IMR-90 (cell line): ENCODE results near the gene KIF3A. TPM values are rescaled to one million over a fixed set of nuclear protein-coding genes. Genes with fewer than 3 reads are reported as not detected.

Experiments
- ATAC-seq: fragments of 200-7000 bp; cut with Tn5 transposase; 2 replicates; pipeline ENCODE4 v1.9.1; 2020; ENCODE audit warnings: low read depth, mild to moderate bottlenecking, moderate library complexity
- BruUV-seq: library from RNA; stranded (reverse); fragments of 400-500 nt; replicated peaks from 2 replicates; lab custom pipeline; 2021; lab: Mats Ljungman, UMichigan
- CTCF ChIA-PET: fragments of 300-600 bp; formaldehyde crosslinking; extraction: SDS; loops from one replicate; lab custom pipeline; 2021; ENCODE audit warnings: antibody characterized with exemption; lab: Yijun Ruan, JAX
- POLR2A ChIA-PET: fragments of 300-600 bp; sonication (Branson Sonifier 250); formaldehyde crosslinking; loops from one replicate; lab custom pipeline; 2022; ENCODE audit warnings: antibody characterized with exemption; ENCODE audit not compliant: unreplicated experiment; lab: Charles Lee
- DNase-seq: peaks from one replicate; pipeline ENCODE4 v3.0.0; 2013
- H2AFZ ChIP-seq: replicated peaks from 2 replicates; pipeline ENCODE3; 2013; ENCODE audit warnings: low read length, mild to moderate bottlenecking; ENCODE audit not compliant: poor library complexity
- H2AK5ac ChIP-seq: 2 replicates; pipeline ENCODE4 v1.6.1; 2013; ENCODE audit warnings: low read depth, low read length, inconsistent platforms
- H2AK9ac ChIP-seq: replicated peaks from 2 replicates; pipeline ENCODE3; 2013; ENCODE audit warnings: mild to moderate bottlenecking, low read depth, low read length, moderate library complexity; ENCODE audit not compliant: poor library complexity
- H2BK120ac ChIP-seq: 2 replicates; pipeline ENCODE4 v1.6.1; 2013; ENCODE audit warnings: low read depth, low read length, inconsistent platforms
- H2BK15ac ChIP-seq: 3 replicates; pipeline ENCODE4 v1.6.1; 2013; ENCODE audit warnings: low read depth, low read length, inconsistent platforms
- H2BK20ac ChIP-seq: 2 replicates; pipeline ENCODE4 v1.6.1; 2013; ENCODE audit warnings: low read depth, mild to moderate bottlenecking, inconsistent platforms, low read length, moderate library complexity
- H2BK5ac ChIP-seq: 2 replicates; pipeline ENCODE4 v1.6.1; 2013; ENCODE audit warnings: mild to moderate bottlenecking, low read depth, low read length, inconsistent platforms; ENCODE audit not compliant: poor library complexity, severe bottlenecking
- H3K14ac ChIP-seq: replicated peaks from 2 replicates; pipeline ENCODE4 v1.6.1; 2013; ENCODE audit warnings: low read depth, low read length, inconsistent platforms
- H3K18ac ChIP-seq: 2 replicates; pipeline ENCODE4 v1.6.1; 2013; ENCODE audit warnings: low read depth, low read length, control low read depth
- H3K23ac ChIP-seq: 2 replicates; pipeline ENCODE4 v1.6.1; 2013; ENCODE audit warnings: low read depth, low read length, inconsistent platforms
- H3K27ac ChIP-seq: 2 replicates; pipeline ENCODE4 v1.5.1; 2013; ENCODE audit warnings: mild to moderate bottlenecking, control low read depth, low read length; ENCODE audit not compliant: insufficient read depth
- H3K27me3 ChIP-seq: 2 replicates; pipeline ENCODE4 v1.6.1; 2013; ENCODE audit warnings: low read length; ENCODE audit not compliant: control insufficient read depth, insufficient read depth
- H3K36me3 ChIP-seq: 2 replicates; pipeline ENCODE4 v1.6.1; 2013; ENCODE audit warnings: low read length, mixed read lengths; ENCODE audit not compliant: control insufficient read depth, insufficient read depth
- H3K4ac ChIP-seq: 2 replicates; pipeline ENCODE4 v1.6.1; 2013; ENCODE audit warnings: low read depth, low read length, inconsistent platforms
- H3K4me1 ChIP-seq: 2 replicates; pipeline ENCODE4 v1.6.1; 2013; ENCODE audit warnings: low read length, mixed read lengths; ENCODE audit not compliant: control insufficient read depth, insufficient read depth
- H3K4me2 ChIP-seq: 2 replicates; pipeline ENCODE4 v1.6.1; 2013; ENCODE audit warnings: low read depth, mild to moderate bottlenecking, control low read depth, low read length, moderate library complexity
- H3K4me3 ChIP-seq: 2 replicates; pipeline ENCODE4 v1.5.1; 2013; ENCODE audit warnings: low read depth, mild to moderate bottlenecking, control low read depth, low read length, moderate library complexity; ENCODE audit not compliant: insufficient read depth
- H3K56ac ChIP-seq: 2 replicates; pipeline ENCODE4 v1.6.1; 2013; ENCODE audit warnings: low read length, inconsistent platforms; ENCODE audit not compliant: insufficient read depth; ENCODE audit errors: extremely low read depth
- H3K79me1 ChIP-seq, 2 experiments: 2 replicates each; pipeline ENCODE4 v1.6.1; 2013; ENCODE audit warnings: low read length in 2 of 2, inconsistent platforms in 1 of 2, low read depth in 1 of 2
- H3K9ac ChIP-seq: 2 replicates; pipeline ENCODE4 v1.6.1; 2013; ENCODE audit warnings: low read depth, low read length, control low read depth
- H3K9me1 ChIP-seq: 2 replicates; pipeline ENCODE4 v1.6.1; 2013; ENCODE audit warnings: low read length, inconsistent platforms; ENCODE audit not compliant: insufficient read depth
- H3K9me3 ChIP-seq: 2 replicates; pipeline ENCODE4 v1.6.1; 2013; ENCODE audit warnings: low read length; ENCODE audit not compliant: control insufficient read depth, insufficient read depth
- H4K20me1 ChIP-seq: 2 replicates; pipeline ENCODE4 v1.6.1; 2013; ENCODE audit warnings: low read length, inconsistent platforms; ENCODE audit not compliant: insufficient read depth
- H4K5ac ChIP-seq: 2 replicates; pipeline ENCODE4 v1.6.1; 2013; ENCODE audit warnings: mild to moderate bottlenecking, low read depth, low read length, control low read depth
- H4K8ac ChIP-seq, 2 experiments: 2 replicates each; pipeline ENCODE4 v1.6.1; 2013; ENCODE audit warnings: low read depth in 2 of 2, low read length in 2 of 2, control low read depth in 1 of 2, inconsistent platforms in 1 of 2
- H4K91ac ChIP-seq: 2 replicates; pipeline ENCODE4 v1.6.1; 2013; ENCODE audit warnings: low read depth, low read length, inconsistent platforms; ENCODE audit not compliant: insufficient read depth
- CTCF ChIP-seq: conservative IDR thresholded peaks from 2 replicates; pipeline ENCODE4 v1.5.1; 2012; ENCODE audit warnings: mild to moderate bottlenecking, low read depth, low read length, improper control_type of control experiment
- ELK1 ChIP-seq: fragments of 150-350 bp; IDR thresholded peaks from 2 replicates; pipeline ENCODE4 v1.6.1; 2016; ENCODE audit warnings: low read depth, mild to moderate bottlenecking, low read length, moderate library complexity, borderline replicate concordance
- FOS ChIP-seq: fragments of 150-350 bp; IDR thresholded peaks from 2 replicates; pipeline ENCODE4 v1.6.1; 2016; ENCODE audit warnings: low read depth, low read length
- MAFK ChIP-seq: IDR thresholded peaks from 2 replicates; pipeline ENCODE4 v1.6.1; 2012; ENCODE audit warnings: low read depth, low read length, improper control_type of control experiment
- MAZ ChIP-seq: IDR thresholded peaks from 2 replicates; pipeline ENCODE4 v1.6.1; 2012; ENCODE audit warnings: low read depth, mild to moderate bottlenecking, low read length, improper control_type of control experiment, moderate library complexity, borderline replicate concordance
- MXI1 ChIP-seq: IDR thresholded peaks from 2 replicates; pipeline ENCODE4 v1.6.1; 2012; ENCODE audit warnings: low read depth, mild to moderate bottlenecking, low read length, moderate library complexity, borderline replicate concordance
- NFE2L2 ChIP-seq: fragments of 150-350 bp; IDR thresholded peaks from 2 replicates; pipeline ENCODE4 v1.6.1; 2016; ENCODE audit warnings: low read depth, mild to moderate bottlenecking, low read length
- POLR2A ChIP-seq: IDR thresholded peaks from 2 replicates; pipeline ENCODE4 v1.6.1; 2012; ENCODE audit warnings: mild to moderate bottlenecking, low read depth, low read length
- USF2 ChIP-seq: fragments of 150-350 bp; IDR thresholded peaks from 2 replicates; pipeline ENCODE4 v1.6.1; 2017; ENCODE audit warnings: mild to moderate bottlenecking, antibody characterized with exemption, low read length, low read depth
- WGBS, 2 experiments: methylation state at CpG; one replicate each; pipeline versions ENCODE4 v1.1.5 to v1.1.7; 2013; ENCODE audit warnings: missing lambda C conversion rate in 2 of 2; ENCODE audit not compliant: insufficient read length in 1 of 2; ENCODE audit errors: extremely low coverage in 2 of 2; 5-methylcytosine and 5-hydroxymethylcytosine counted together
- dilution Hi-C: fragments of 300-500 bp; cut with HindIII; formaldehyde crosslinking; loops from one replicate; pipeline ENCODE4 v1.14.3; 2018; ENCODE audit warnings: low sequenced_read_pairs; ENCODE audit not compliant: unreplicated experiment
- in situ Hi-C: fragments of 300-500 bp; cut with MboI; formaldehyde crosslinking; loops from 3 replicates; pipeline ENCODE4 v1.14.3; 2019; ENCODE audit warnings: low sequenced_read_pairs, inconsistent platforms, mixed read lengths
- intact Hi-C: fragments of 100-400 bp; cut with micrococcal nuclease; formaldehyde crosslinking; loops from 2 replicates; pipeline ENCODE4 v1.10.0; 2022
- polyA plus RNA-seq, 3 experiments: library from polyadenylated mRNA; depleted of rRNA; stranded (reverse); fragments of >200 nt; gene quantifications; 2 replicates each; pipeline ENCODE4 v1.2.3, GENCODE V29; 2012; ENCODE audit warnings: low replicate concordance in 1 of 3
- total RNA-seq: library from RNA; depleted of rRNA; stranded (reverse); fragments of >200 nt; gene quantifications from 2 replicates; pipeline ENCODE4 v1.2.3, GENCODE V29; 2012

KIF3A gene
- total and polyA plus RNA-seq, 2 of the 4 experiments (the other 2 are of a cell fraction), result 4.3 to 4.5 TPM

GRCh38 chr5:132662004-132662401 is 75.3 kb downstream of the KIF3A start:
- DNase-seq, result no peak
- Histone ChIP-seq H4K8ac (no peak overlapping the region), H3K23ac (no peak overlapping the region), H3K4me2 (no peak overlapping the region), H3K27ac (no peak overlapping the region), H3K27me3 (no peaks in the 10 kb centered on the region; the same call in 1 of the 2 replicates), H2BK120ac (no peak overlapping the region), H3K9me1 (no peaks in the 10 kb centered on the region), H2BK20ac (no peak overlapping the region), H2BK5ac (no peak overlapping the region), H4K5ac (no peak overlapping the region), H4K91ac (no peak overlapping the region), H3K18ac (no peak overlapping the region), H2AFZ (no peak overlapping the region), H3K79me1 (no peaks in the 10 kb centered on the region), H2AK9ac (no peak overlapping the region), H3K36me3 (no peaks in the 10 kb centered on the region), H3K4ac (no peak overlapping the region), H3K4me1 (peaks cover 3% of the 10 kb centered on the region; the same call in 1 of the 2 replicates), H2BK15ac (no peak overlapping the region), H3K9me3 (no peaks in the 10 kb centered on the region), H3K56ac (no peak overlapping the region), H3K9ac (no peak overlapping the region), H3K14ac (no peak overlapping the region), H4K20me1 (no peaks in the 10 kb centered on the region), H3K4me3 (no peak overlapping the region), H2AK5ac (no peak overlapping the region)
- TF ChIP-seq MXI1 (no peak), ELK1 (no peak), CTCF (no peak), POLR2A (no peak), MAZ (no peak), MAFK (no peak), USF2 (no peak), FOS (no peak), NFE2L2 (no peak)
- ChIA-PET POLR2A (no interaction called here), CTCF (no interaction called here)
- in situ Hi-C loops (no loop called here), intact Hi-C loops (loop anchor here (5.0 kb wide), 1 partner anchor 160 kb away; no protein-coding TSS in a partner anchor), dilution Hi-C loops (no loop called here)
- BruUV-seq, result no TSS peak
- no peak for ATAC-seq
- WGBS, 2 experiments, result 96% methylated on average over 5 of the region's 9 CpGs; no CpG with 5 or more reads in 1 of the 2 experiments
